Amniotic stem cell (primary cell): ENCODE results near the gene DPPA4.

Experiments used
- DNase-seq: peaks from one replicate; lab custom pipeline; 2025; lab: John Stamatoyannopoulos, UW

Gene DPPA4

DNA sequence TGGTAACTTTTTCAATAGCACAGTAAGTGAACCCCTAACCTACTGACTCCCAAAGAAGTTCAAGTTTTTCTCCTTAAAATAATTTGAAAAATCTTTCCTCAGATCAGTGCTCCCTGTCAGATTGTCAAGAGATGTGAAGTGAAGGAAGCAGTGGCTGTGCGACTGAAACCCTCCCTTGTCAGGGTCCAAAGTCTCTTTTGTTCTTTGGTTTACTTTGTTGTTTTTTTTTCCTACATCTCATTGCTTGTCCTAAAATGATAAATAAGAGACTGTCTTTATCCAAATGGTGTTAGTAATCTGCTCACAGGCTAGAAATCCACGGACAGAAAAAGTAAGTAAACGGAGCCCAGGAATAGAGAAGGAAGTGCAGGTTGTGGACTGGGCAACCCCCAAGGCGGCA, 976 bp upstream of the DPPA4 start:
- no peak for DNase-seq

DNA sequence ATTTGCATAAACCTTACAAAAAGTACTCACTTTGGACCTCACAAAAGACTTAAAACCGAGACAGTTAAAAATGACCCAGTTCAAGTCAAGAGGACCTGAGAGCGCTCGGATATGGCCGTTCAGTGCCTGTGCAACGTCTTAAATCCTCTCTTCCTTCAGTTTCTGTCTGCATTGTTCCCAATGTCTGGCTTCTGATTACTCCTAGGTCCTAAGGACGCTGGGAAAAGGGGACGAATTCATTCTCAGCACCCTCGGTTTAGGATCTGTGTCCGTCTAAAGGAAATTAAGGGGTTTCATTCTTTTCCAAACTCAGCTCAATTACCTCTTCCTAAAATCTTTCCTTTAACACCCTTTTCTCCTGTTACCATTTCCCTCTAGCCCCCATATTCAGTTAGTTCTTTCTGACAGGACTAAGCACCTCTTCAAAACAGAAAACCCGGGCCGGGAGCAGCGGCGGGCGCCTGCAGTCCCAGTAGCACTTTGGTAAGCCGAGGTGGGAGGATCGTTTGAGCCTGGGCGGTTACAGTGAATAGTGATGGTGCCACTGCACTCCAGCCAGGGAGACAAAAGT, 970 bp downstream of the DPPA4 start:
- no peak for DNase-seq

DNA sequence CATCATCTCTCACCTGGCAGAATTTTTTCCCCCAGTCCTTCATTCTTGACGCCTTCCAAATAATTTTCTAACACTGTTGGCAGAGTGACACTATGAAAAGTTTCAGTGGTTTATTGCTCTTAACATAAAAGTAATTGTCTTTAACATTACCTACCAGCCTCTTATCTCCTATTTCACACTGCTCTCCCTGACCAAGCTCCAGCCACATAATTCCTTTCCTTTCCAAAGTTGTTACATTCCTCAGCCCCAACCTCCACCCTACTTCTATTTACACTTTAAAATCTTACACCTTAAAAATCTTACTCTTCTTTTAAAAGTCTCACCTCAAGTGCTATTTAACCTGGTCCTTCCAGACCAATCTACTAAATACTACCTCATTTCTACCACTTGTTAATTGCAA, 2.8 kb downstream of the DPPA4 start:
- no peak for DNase-seq

DNA sequence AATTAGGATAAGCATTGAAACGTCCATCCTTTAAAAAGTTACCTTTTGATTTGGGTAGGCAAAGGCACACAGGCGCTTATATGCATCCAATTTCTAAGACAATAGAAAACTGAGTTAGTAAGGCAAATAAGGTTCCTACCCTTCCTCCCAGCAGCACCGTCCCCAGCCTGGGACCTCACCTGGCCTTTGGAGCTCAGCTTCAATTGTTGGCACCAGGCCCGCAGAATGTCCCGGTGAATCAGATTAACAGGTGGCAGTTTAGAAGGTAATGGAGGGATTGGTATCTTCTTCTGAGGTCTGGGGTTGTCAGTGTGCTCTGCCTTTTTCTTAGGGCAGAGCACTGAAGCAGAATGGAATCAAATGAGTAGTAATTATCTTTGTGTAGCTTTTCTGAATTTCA, 5.7 kb downstream of the DPPA4 start:
- no peak for DNase-seq

DNA sequence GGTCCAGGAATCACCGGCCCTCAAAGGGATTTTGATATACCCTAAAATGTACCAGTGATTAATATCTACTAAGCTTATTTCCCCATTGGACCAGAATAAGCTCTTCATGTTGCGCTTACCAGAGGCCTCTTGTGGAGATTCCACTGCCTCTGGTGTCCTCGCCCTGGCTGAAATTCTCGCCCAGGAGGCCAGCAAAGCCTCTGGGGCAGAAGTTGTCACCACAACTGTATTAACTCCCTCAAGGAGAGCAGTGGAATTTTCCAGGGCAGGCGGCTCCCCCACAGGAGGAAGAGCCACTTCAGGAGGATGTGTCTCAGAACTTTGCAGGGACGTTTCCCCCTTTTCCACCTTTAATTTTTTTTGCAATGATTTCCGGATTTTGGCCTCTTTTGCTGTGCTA, 6.9 kb downstream of the DPPA4 start:
- no peak for DNase-seq

DNA sequence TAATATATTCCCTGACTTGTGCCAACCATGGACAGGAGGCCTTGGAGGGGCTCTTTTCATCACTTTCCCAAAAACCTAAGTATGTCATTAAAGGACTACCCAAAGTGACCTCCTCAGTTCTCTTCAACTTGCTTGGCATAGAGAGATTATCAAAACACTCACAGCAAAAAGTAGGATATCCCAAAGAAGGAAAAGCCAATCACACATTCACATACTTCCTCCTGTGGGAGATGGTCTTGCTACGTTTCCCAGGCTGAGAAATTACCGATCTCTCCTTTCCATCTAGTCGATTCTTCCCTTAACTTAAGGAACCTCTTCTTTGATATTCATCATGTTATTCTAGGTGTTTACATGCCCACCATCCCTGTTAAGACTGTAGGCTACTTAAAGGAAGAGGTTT, 9.1 kb downstream of the DPPA4 start:
- no peak for DNase-seq

DNA sequence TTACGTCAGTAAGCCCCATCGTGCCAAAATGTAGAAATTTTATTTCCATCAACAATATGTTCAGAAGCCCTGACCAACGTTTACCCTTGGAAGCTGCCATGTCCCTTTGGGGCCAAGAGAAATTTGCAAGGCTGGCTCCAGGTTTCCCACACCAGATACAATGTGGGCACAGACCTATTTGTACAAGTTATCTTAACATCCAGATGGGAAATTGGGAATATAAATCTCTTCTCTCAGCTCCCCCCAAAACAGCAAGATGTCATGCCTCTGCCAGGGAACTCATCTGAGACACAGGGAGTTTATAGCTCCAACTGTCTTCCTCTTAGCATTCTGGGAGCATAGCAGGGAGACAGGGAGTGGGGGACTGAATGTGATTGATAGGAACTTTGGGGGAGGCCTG, 11.7 kb downstream of the DPPA4 start:
- DNase-seq, result no peak

DNA sequence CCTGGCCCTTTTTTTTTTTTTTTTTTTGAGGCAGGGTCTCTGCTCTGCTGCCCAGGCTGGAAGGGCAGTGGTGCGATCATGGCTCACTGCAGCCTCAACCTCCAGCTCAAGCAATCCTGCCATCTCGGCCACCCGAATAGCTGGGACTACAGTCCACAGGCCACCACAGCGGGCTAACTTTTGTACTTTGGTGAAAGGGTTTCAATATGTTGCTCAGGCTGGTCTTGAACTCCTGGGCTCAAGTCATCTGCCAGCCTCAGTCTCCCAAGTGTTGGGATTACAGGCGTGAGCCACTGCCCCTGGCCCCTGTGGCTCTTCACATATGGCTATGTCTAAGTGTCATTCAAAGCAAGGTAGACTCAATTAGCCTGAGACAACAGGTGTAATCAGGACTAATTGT, 12.2 kb downstream of the DPPA4 start:
- DNase-seq, result no peak

DNA sequence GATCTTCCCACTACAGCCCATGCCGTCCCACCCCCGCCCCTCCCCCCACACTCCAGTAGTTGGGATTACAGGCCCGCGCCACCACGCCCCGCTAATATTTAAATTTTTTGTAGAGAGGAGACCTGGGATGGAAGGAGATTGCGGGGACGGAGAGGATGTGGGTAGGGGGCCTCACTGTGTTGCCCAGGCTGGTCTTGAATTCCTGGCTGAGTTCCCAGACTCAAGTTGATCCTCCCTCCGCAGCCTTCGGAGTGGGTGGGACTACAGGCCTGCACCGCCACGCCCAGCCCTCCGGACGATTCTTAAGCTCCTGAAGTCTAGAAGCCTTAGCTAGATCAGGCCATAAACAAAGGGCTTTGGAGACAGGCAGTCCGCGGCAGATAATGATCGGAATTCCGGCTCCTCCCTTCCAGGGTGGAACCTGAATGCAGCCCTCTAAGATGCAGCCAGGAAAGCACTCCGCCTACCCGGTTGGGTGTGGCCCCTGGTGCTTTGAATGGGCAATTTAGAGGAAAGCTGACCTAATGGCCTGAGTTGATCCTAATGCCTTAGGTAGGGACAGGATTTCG, 21.1 kb downstream of the DPPA4 start, which contains the start of gene DPPA2:
TSS of gene DPPA2 (minus strand) at position 356 of the 569 bp plus-strand sequence. CDS start 1,975 bp downstream, outside the sequence.
- no peak for DNase-seq

DNA sequence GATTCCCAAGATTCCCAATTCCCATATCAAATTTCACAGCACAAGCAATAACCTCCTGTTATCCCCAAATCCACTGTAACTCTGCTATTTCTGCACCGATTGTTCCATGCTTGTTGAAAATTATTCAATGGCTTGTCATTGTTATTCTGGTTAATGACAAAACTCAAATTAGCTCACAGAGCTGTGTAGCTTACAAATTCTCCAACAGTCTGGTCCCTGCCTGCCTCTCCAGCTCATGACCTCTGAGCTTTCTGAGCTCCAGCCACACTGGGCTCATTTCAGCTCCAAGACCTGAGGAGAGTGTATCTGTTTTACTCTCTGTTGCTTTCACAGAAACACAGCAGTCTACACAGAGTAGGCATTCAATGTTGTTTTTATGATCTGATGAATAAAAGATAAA, 24.3 kb downstream of the DPPA4 start:
- no peak for DNase-seq

DNA sequence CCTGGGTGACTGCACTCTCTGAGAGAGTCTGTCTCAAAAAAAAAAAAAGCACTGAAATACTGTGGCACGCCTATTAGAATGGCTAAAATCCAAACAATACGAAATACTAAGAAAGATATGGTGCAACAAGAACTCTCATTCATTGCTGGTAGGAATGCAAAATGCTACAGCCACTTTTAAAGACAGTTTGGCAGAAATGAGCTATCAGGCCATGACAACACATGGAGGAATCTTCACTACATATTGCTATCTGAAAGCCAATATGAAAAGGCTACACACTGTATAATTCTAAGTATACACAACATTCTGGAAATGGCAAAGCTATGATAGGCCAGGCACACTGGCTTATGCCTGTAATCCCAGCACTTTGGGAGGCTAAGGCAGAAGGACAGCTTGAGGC, 39.9 kb downstream of the DPPA4 start:
- DNase-seq, result no peak

DNA sequence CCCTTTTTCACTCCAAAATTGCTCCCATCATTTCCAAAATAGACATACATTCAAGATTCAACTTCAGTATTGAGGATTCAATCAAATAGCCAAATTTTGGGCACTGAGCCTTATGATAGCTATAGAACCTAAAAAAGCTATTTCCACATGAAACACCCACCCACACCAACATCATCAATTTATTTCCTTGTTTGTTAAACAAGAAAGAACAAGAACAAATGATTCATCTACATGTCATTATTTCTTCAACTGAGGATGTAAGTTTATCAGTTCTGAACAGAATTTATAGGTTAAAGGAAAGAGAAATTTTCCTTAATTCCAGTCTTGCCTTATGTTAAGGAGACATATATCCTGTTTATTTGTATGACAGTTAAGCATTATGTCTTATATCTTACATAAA, 53.3 kb downstream of the DPPA4 start:
- no peak for DNase-seq

DNA sequence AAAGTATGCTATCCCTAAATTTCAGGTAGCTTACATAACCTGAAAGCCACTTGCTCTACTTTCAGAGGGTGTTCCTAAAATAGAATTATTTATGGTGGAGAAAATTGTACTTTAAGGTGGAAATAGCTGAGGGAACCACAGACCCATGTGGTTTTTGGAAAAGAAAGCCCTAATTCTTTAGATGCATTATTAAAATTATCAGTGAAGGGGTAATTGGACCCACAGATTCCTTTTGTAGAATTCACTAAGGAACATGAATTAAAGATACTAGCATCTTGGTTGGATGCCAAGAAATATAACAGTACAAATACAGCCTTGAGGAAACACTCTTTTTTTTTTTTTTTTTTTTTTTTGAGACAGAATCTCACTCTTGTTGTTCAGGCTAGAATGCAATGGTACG, 58.8 kb downstream of the DPPA4 start:
- no peak for DNase-seq

DNA sequence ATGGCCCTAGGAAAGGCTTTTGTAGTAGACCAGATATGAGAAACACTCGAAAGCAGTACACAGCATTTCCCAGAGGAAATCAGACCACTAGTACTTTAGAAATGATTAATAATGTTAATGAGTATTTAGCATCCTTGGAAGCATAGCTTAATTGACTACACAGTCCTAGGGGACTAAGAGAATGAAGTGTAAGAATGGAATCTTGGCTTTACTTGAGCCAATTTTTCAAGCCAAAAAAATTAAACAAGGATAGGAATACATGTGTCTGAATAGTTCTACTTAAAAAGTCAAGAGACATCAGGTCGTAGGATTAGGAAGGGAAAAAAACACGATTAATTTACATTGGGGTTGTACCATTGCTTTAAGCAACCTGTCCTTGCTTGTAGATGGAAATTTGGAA, 59.2 kb downstream of the DPPA4 start:
- no peak for DNase-seq
